GM10248 (cell line): Measurements from ENCODE around the gene ZNF880.
"Not testable (repeated sequence)": the region's sequence is repeated elsewhere in the genome, so short reads cannot be mapped to it uniquely, and the experiment has no call there.

Source experiments
- CTCF ChIA-PET: fragments of 300-600 bp; sonication (Branson Sonifier 250); formaldehyde crosslinking; extraction: SDS; loops from one replicate; lab custom pipeline; 2021; ENCODE audit warnings: antibody characterized with exemption; lab: Yijun Ruan, JAX
- POLR2A ChIA-PET: fragments of 350-650 bp; sonication (Branson Sonifier 250); formaldehyde crosslinking; extraction: SDS; loops from one replicate; lab custom pipeline; 2020; ENCODE audit warnings: antibody characterized with exemption; lab: Yijun Ruan, JAX
- DNase-seq: peaks from one replicate; pipeline ENCODE4 v3.0.0; 2012; ENCODE audit errors: extremely low spot score
- TF ChIP-seq, protein P1 (sequence below): IDR thresholded peaks from 2 replicates; pipeline ENCODE4 v1.5.1; 2012; ENCODE audit warnings: mild to moderate bottlenecking, low read depth; ENCODE audit errors: extremely low read depth, missing control alignments, control extremely low read depth

Gene ZNF880

GRCh38 chr19:52369559-52370340 is at the start of gene ZNF880:
Gene ZNF880, plus strand, starts transcription at chr19:52369923. Its CDS starts 43 bp downstream, at chr19:52369966.
- peak; percentile 86 for DNase-seq
- ChIA-PET POLR2A (interaction anchor here (0.5 kb wide), 2 partner anchors 87 to 399 kb away, joined by 3 to 5 read pairs; no protein-coding TSS in a partner anchor), CTCF (interaction anchor here (0.8 kb wide), 1 partner anchor 22 kb away, joined by 3 read pairs; no protein-coding TSS in a partner anchor)
- TF ChIP-seq, protein P1, sequence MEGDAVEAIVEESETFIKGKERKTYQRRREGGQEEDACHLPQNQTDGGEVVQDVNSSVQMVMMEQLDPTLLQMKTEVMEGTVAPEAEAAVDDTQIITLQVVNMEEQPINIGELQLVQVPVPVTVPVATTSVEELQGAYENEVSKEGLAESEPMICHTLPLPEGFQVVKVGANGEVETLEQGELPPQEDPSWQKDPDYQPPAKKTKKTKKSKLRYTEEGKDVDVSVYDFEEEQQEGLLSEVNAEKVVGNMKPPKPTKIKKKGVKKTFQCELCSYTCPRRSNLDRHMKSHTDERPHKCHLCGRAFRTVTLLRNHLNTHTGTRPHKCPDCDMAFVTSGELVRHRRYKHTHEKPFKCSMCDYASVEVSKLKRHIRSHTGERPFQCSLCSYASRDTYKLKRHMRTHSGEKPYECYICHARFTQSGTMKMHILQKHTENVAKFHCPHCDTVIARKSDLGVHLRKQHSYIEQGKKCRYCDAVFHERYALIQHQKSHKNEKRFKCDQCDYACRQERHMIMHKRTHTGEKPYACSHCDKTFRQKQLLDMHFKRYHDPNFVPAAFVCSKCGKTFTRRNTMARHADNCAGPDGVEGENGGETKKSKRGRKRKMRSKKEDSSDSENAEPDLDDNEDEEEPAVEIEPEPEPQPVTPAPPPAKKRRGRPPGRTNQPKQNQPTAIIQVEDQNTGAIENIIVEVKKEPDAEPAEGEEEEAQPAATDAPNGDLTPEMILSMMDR = no peak

GRCh38 chr19:52322429-52322828 is 47.3 kb upstream of the ZNF880 start:
- ChIA-PET POLR2A (no interaction called here), CTCF (no interaction called here)
- TF ChIP-seq, protein P1 = no peak
- no peak for DNase-seq

DNA sequence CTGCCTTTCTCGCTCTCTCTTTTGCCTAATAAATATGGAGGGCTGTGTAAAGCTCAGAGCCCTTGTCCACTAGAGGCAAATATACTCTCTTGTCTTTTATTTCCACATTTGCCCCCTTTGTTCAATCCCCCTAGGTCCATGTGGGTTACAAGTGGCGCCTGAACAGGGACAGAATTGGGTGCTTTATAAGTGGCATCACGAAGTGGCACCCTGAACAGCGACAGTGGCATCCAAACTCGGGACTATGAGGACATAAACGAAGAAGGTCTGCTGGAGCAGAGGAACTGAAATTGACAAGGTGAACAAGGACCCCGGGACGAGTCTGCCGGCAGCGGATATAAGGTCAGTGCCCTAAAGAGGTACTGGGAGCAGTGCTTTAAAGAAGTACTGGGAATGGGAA is 38.0 kb upstream of the ZNF880 start:
- no peak for DNase-seq
- TF ChIP-seq, protein P1 = no peak
- POLR2A ChIA-PET = no interaction called here
- CTCF ChIA-PET = no interaction called here

DNA sequence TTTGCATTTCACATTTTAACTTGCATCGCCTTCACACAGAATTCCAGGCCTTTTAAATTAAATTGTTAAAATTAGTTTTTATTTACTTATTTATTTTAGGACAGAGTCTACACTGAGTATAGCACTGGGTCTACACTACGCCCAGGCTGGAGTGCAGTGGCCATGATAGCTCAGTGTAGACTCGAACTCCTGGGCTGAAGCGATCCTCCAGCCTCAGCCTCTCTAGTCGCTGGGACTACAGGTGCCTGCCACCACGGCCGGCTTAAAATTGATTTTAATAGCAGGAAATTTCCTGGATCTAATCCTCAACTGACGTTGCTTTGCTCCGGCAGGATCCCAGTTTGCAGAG is 34.0 kb upstream of the ZNF880 start:
- ChIA-PET POLR2A (no interaction called here), CTCF (no interaction called here)
- TF ChIP-seq, protein P1 = no peak
- no peak for DNase-seq

DNA sequence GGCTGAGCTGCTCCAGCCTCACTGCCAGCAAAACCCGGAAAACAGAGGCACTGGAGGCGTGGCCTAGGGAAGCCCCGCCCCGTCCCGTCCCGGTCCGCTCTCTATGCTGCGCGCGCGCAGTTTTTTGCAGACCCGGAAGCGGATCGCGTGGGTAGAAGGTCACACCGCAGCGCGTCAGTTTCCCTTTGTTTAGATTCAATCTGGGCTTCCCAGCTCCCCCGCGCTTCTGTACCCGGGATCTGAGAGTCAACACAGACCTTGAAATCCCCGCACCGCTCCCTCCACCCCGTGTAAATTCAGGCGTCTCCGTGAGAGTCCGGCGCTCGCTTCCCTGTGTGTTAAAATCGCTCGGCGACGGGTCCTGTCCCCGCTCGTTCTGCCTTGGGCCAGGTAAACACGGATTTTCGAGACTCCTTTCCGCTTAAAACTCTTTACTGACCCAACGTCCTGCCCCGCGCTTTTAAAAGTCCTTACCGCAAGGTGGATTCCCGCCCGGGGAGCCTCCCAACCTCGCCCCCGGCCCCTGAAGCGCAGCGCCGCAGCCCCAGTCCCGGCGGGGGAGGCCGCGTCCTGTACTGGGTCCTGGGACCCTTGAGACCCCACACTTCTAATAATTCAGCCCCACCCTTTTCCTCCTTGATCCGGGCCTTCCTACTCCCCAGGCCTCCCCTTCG is 33.5 kb upstream of the ZNF880 start, which contains the start of gene ZNF610:
Gene ZNF610, plus strand, starts transcription at position 127 of the 674 bp plus-strand sequence. CDS start 12,930 bp downstream, outside the sequence.
- POLR2A ChIA-PET = no interaction called here
- CTCF ChIA-PET = no interaction called here
- TF ChIP-seq, protein P1 = no peak
- DNase-seq = peak; percentile 88

- TF ChIP-seq, protein P1 = no peak
- ChIA-PET CTCF (no interaction called here), POLR2A (no interaction called here)
- DNase-seq = no peak
Measured at GRCh38 chr19:52336791-52337381, 32.8 kb upstream of the ZNF880 start.

GRCh38 chr19:52339022-52339421 is 30.7 kb upstream of the ZNF880 start:
- CTCF ChIA-PET, POLR2A ChIA-PET, DNase-seq: not testable (repeated sequence)
